Measurements from ENCODE around the gene AP3S1. TPM values are rescaled to one million over a fixed set of nuclear protein-coding genes. Genes with fewer than 3 reads are reported as not detected.

Gene AP3S1
- total and polyA plus RNA-seq, 2 of the 13 experiments (the other 11 are each of a cell fraction or from before 2014, with no cell fraction given): 50.5 to 85.9 TPM

- TF ChIP-seq DMTF1 (CRISPR knock-in tag; IDR thresholded peaks at IDR 0.05) (no peak), DR1 (CRISPR knock-in tag; IDR thresholded peaks at IDR 0.05) (peak; percentile 23; the same call in 1 of the 2 replicates), SKI (IDR thresholded peaks at IDR 0.05; ENCODE audit: partially characterized antibody) (peak; percentile 28), ZBTB2 (CRISPR knock-in tag; IDR thresholded peaks at IDR 0.05; ENCODE audit: low read depth) (peak; percentile 76; the same call in 1 of the 2 replicates), DMAP1 (CRISPR knock-in tag; IDR thresholded peaks at IDR 0.05) (peak; percentile 96), ZNF296 (CRISPR knock-in tag; conservative IDR thresholded peaks at IDR 0.05) (no peak; the same call in 1 of the 2 replicates), NCOA5 (CRISPR knock-in tag; IDR thresholded peaks at IDR 0.05) (no peak), ARNT2 (CRISPR knock-in tag; IDR thresholded peaks at IDR 0.05; ENCODE audit: low read depth) (peak; percentile 94), ZSCAN25 (CRISPR knock-in tag; IDR thresholded peaks at IDR 0.05) (0 out of 2 replicates have a peak, but pooled peaks have one; percentile 32), ZNF546 (CRISPR knock-in tag; conservative IDR thresholded peaks at IDR 0.05) (no peak; the same call in 1 of the 2 replicates), ZNF550 (CRISPR knock-in tag; IDR thresholded peaks at IDR 0.05; ENCODE audit: borderline replicate concordance) (no peak), ZBTB44 (CRISPR knock-in tag; IDR thresholded peaks at IDR 0.05) (0 out of 2 replicates have a peak, but pooled peaks have one; percentile 29), PAX8 (CRISPR knock-in tag; IDR thresholded peaks at IDR 0.05; ENCODE audit: borderline replicate concordance) (no peak), ATF7-NPFF (CRISPR knock-in tag; IDR thresholded peaks at IDR 0.05; ENCODE audit: low read depth) (peak; percentile 86), ZNF605 (CRISPR knock-in tag; IDR thresholded peaks at IDR 0.05) (peak; percentile 73), ZNF782 (CRISPR knock-in tag; IDR thresholded peaks at IDR 0.05; ENCODE audit: borderline replicate concordance) (no peak; the same call in 1 of the 2 replicates)
- TF ChIP-seq, protein P1, sequence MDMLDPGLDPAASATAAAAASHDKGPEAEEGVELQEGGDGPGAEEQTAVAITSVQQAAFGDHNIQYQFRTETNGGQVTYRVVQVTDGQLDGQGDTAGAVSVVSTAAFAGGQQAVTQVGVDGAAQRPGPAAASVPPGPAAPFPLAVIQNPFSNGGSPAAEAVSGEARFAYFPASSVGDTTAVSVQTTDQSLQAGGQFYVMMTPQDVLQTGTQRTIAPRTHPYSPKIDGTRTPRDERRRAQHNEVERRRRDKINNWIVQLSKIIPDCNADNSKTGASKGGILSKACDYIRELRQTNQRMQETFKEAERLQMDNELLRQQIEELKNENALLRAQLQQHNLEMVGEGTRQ (IDR thresholded peaks at IDR 0.05; ENCODE audit: low read depth, low read length): no peak; the same call in 1 of the 2 replicates
- TF ChIP-seq, protein P1 (CRISPR knock-in tag; IDR thresholded peaks at IDR 0.05; ENCODE audit: borderline replicate concordance): peak; percentile 44; the same call in 1 of the 2 replicates
- TF ChIP-seq, protein P2, sequence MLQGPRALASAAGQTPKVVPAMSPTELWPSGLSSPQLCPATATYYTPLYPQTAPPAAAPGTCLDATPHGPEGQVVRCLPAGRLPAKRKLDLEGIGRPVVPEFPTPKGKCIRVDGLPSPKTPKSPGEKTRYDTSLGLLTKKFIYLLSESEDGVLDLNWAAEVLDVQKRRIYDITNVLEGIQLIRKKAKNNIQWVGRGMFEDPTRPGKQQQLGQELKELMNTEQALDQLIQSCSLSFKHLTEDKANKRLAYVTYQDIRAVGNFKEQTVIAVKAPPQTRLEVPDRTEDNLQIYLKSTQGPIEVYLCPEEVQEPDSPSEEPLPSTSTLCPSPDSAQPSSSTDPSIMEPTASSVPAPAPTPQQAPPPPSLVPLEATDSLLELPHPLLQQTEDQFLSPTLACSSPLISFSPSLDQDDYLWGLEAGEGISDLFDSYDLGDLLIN (CRISPR knock-in tag; IDR thresholded peaks at IDR 0.05; ENCODE audit: borderline replicate concordance): no peak
Observed at GRCh38 chr5:115841382-115842088, at the start of gene AP3S1, which contains the start of gene ATG12 (continued).

Measured in HepG2 (cell line).